IPS DF 6.9 (cell line): ENCODE results near the gene SPRR4.

Experiments used
- DNase-seq: peaks from one replicate; pipeline ENCODE4 v3.0.0-alpha.2; 2013; ENCODE audit warnings: low read depth, low spot score
- H3K27ac ChIP-seq: one replicate; pipeline ENCODE4 v1.5.1; 2013; ENCODE audit warnings: low read length, control low read depth
- H3K27me3 ChIP-seq: 2 replicates; pipeline ENCODE4 v1.6.1; 2013; ENCODE audit warnings: mild to moderate bottlenecking, low read length; ENCODE audit not compliant: control insufficient read depth, insufficient read depth
- H3K36me3 ChIP-seq: 2 replicates; pipeline ENCODE4 v1.6.1; 2013; ENCODE audit warnings: low read length; ENCODE audit not compliant: control insufficient read depth, insufficient read depth
- H3K4me1 ChIP-seq: 2 replicates; pipeline ENCODE4 v1.6.1; 2013; ENCODE audit warnings: low read length; ENCODE audit not compliant: control insufficient read depth, insufficient read depth
- H3K4me3 ChIP-seq: 2 replicates; pipeline ENCODE4 v1.5.1; 2013; ENCODE audit warnings: mild to moderate bottlenecking, low read length
- H3K9me3 ChIP-seq: 2 replicates; pipeline ENCODE4 v1.6.1; 2013; ENCODE audit warnings: low read length, inconsistent platforms; ENCODE audit not compliant: control insufficient read depth, insufficient read depth
- WGBS: extraction: QIAGEN DNeasy Blood & Tissue Kit; methylation state at CpG from one replicate; pipeline ENCODE4 v1.1.7; 2013; ENCODE audit warnings: mixed read lengths, missing lambda C conversion rate; ENCODE audit not compliant: insufficient read length, insufficient coverage; 5-methylcytosine and 5-hydroxymethylcytosine counted together

The SPRR4 gene

GRCh38 chr1:152983234-152983633, 12.8 kb downstream of the SPRR4 start:
- DNase-seq = no peak

GRCh38 chr1:152983743-152984142, 13.3 kb downstream of the SPRR4 start, which contains the start of gene SPRR1A:
Gene SPRR1A (plus strand): TSS chr1:152984081. CDS start chr1:152985231, 1,150 bp downstream.
- no CpG with 5 or more reads among the region's 3 CpGs for WGBS

More at GRCh38 chr1:152983234-152983633, 12.8 kb downstream of the SPRR4 start:
- Histone ChIP-seq H3K27me3 (no peaks in the 10 kb centered on the region), H3K4me3 (no peak overlapping the region), H3K9me3 (no peaks in the 10 kb centered on the region), H3K36me3 (no peaks in the 10 kb centered on the region), H3K27ac (no peak overlapping the region), H3K4me1 (no peaks in the 10 kb centered on the region)

GRCh38 chr1:152986578-152986977, 16.1 kb downstream of the SPRR4 start:
- Histone ChIP-seq H3K27ac (no peak overlapping the region), H3K4me3 (no peak overlapping the region), H3K4me1 (no peaks in the 10 kb centered on the region), H3K9me3 (no peaks in the 10 kb centered on the region), H3K27me3 (no peaks in the 10 kb centered on the region), H3K36me3 (no peaks in the 10 kb centered on the region)
- DNase-seq = no peak
- no CpG with 5 or more reads among the region's 2 CpGs for WGBS

More at GRCh38 chr1:152983743-152984142, 13.3 kb downstream of the SPRR4 start, which contains the start of gene SPRR1A:
- H3K9me3 ChIP-seq = no peaks in the 10 kb centered on the region
- H3K27ac ChIP-seq = no peak within 1 kb of the TSS
- no peak for DNase-seq
- H3K27me3 ChIP-seq = no peaks in the 10 kb centered on the region
- H3K4me1 ChIP-seq = no peaks in the 10 kb centered on the region
- no peaks in the 10 kb centered on the region for H3K36me3 ChIP-seq
- no peak within 1 kb of the TSS for H3K4me3 ChIP-seq

GRCh38 chr1:152993186-152993585, 22.7 kb downstream of the SPRR4 start:
- H3K4me1 ChIP-seq = peaks cover 1% of the 10 kb centered on the region; the same call in 1 of the 2 replicates
- WGBS = no CpG with 5 or more reads among the region's 6 CpGs

GRCh38 chr1:152995842-152996241, 25.4 kb downstream of the SPRR4 start:
- H3K27me3 ChIP-seq = no peaks in the 10 kb centered on the region
- DNase-seq = no peak
- no peaks in the 10 kb centered on the region for H3K9me3 ChIP-seq
- H3K27ac ChIP-seq = no peak overlapping the region
- H3K4me1 ChIP-seq = peaks cover 1% of the 10 kb centered on the region; the same call in 1 of the 2 replicates
- no CpG with 5 or more reads among the region's 1 CpG for WGBS
- no peak overlapping the region for H3K4me3 ChIP-seq
- H3K36me3 ChIP-seq = no peaks in the 10 kb centered on the region

More at GRCh38 chr1:152993186-152993585, 22.7 kb downstream of the SPRR4 start:
- Histone ChIP-seq H3K9me3 (no peaks in the 10 kb centered on the region), H3K36me3 (no peaks in the 10 kb centered on the region), H3K27ac (no peak overlapping the region), H3K27me3 (no peaks in the 10 kb centered on the region), H3K4me3 (no peak overlapping the region)
- DNase-seq = no peak

- no peak for DNase-seq
- H3K27me3 ChIP-seq = no peaks in the 10 kb centered on the region
These were observed 26.4 kb downstream of the SPRR4 start for GRCh38 chr1:152996633-152997400.

GRCh38 chr1:152997901-152998300, 27.5 kb downstream of the SPRR4 start:
- Histone ChIP-seq H3K27ac (no peak overlapping the region), H3K4me3 (no peak overlapping the region), H3K4me1 (peaks cover 1% of the 10 kb centered on the region; the same call in 1 of the 2 replicates), H3K9me3 (no peaks in the 10 kb centered on the region), H3K27me3 (no peaks in the 10 kb centered on the region), H3K36me3 (no peaks in the 10 kb centered on the region)
- no CpG with 5 or more reads among the region's 7 CpGs for WGBS
- no peak for DNase-seq

More at GRCh38 chr1:152996633-152997400, 26.4 kb downstream of the SPRR4 start:
- peaks cover 1% of the 10 kb centered on the region; the same call in 1 of the 2 replicates for H3K4me1 ChIP-seq
- WGBS = no CpG with 5 or more reads among the region's 5 CpGs
- no peak overlapping the region for H3K4me3 ChIP-seq
- H3K27ac ChIP-seq = no peak overlapping the region
- H3K36me3 ChIP-seq = no peaks in the 10 kb centered on the region
- H3K9me3 ChIP-seq = no peaks in the 10 kb centered on the region

- H3K4me1 ChIP-seq = 0 out of 2 replicates have a peak, but pooled peaks cover 1% of the 10 kb centered on the region
- no peak overlapping the region for H3K4me3 ChIP-seq
- no CpG with 5 or more reads among the region's 4 CpGs for WGBS
- no peaks in the 10 kb centered on the region for H3K27me3 ChIP-seq
- no peak for DNase-seq
- H3K27ac ChIP-seq = no peak overlapping the region
- no peaks in the 10 kb centered on the region for H3K36me3 ChIP-seq
- H3K9me3 ChIP-seq = no peaks in the 10 kb centered on the region
These were observed 28.0 kb downstream of the SPRR4 start for GRCh38 chr1:152998476-152998875.

GRCh38 chr1:152999818-153000217, 29.4 kb downstream of the SPRR4 start:
- H3K4me3 ChIP-seq = no peak overlapping the region
- DNase-seq = no peak
- H3K4me1 ChIP-seq = 0 out of 2 replicates have a peak, but pooled peaks cover 1% of the 10 kb centered on the region
- no peaks in the 10 kb centered on the region for H3K36me3 ChIP-seq
- H3K9me3 ChIP-seq = no peaks in the 10 kb centered on the region
- WGBS = no CpG with 5 or more reads among the region's 6 CpGs
- no peak overlapping the region for H3K27ac ChIP-seq
- H3K27me3 ChIP-seq = no peaks in the 10 kb centered on the region

- 0 out of 2 replicates have a peak, but pooled peaks cover 1% of the 10 kb centered on the region for H3K4me1 ChIP-seq
- H3K4me3 ChIP-seq = no peak overlapping the region
- no peaks in the 10 kb centered on the region for H3K9me3 ChIP-seq
- WGBS = no CpG with 5 or more reads among the region's 1 CpG
- no peaks in the 10 kb centered on the region for H3K36me3 ChIP-seq
- H3K27ac ChIP-seq = no peak overlapping the region
- DNase-seq = no peak
- H3K27me3 ChIP-seq = no peaks in the 10 kb centered on the region
These were observed 29.8 kb downstream of the SPRR4 start for GRCh38 chr1:153000294-153000693.
